B cell (primary cell): ENCODE data around the gene LCE5A. TPM values are rescaled to one million over a fixed set of nuclear protein-coding genes. Genes with fewer than 3 reads are reported as not detected.

Experiments
- ATAC-seq: fragments of 200-7000 bp; cut with Tn5 transposase; one replicate; pipeline ENCODE4 v1.10.0; 2021; ENCODE audit warnings: low read depth, mild to moderate bottlenecking, moderate number of reproducible peaks, moderate library complexity
- CTCF ChIA-PET: fragments of 350-600 bp; sonication (Branson Sonifier 250); formaldehyde crosslinking; loops from one replicate; lab custom pipeline; 2021; ENCODE audit warnings: antibody characterized with exemption, inconsistent platforms; lab: Charles Lee
- POLR2A ChIA-PET: fragments of 350-600 bp; sonication (Branson Sonifier 250); formaldehyde crosslinking; loops from one replicate; lab custom pipeline; 2021; ENCODE audit warnings: antibody characterized with exemption; lab: Charles Lee
- DNase-seq: peaks from one replicate; pipeline ENCODE4 v3.0.0; 2013
- H2AFZ ChIP-seq: 2 replicates; pipeline ENCODE4 v1.6.1; 2012; ENCODE audit warnings: mild to moderate bottlenecking, low read depth, low read length; ENCODE audit not compliant: insufficient read depth, poor library complexity, severe bottlenecking
- H3K27ac ChIP-seq, 2 donors: 1 replicate in 1 of 2; 2 replicates in 1 of 2; pipeline ENCODE4 v1.5.1; 2012 to 2013; ENCODE audit warnings: low read length in 2 of 2, mild to moderate bottlenecking in 2 of 2, moderate library complexity in 1 of 2
- H3K27me3 ChIP-seq, 4 experiments: fragments of 200-600 bp in 1 of 4; sonication (generic) in 1 of 4; replicated peaks in 1 of 4; 1 replicate in 2 of 4; 2 replicates in 2 of 4; pipeline versions ENCODE4 v1.6.1 to v1.7.0; 2013 to 2016; ENCODE audit warnings: low read length in 3 of 4, mild to moderate bottlenecking in 2 of 4, mixed read lengths in 1 of 4, moderate library complexity in 1 of 4; ENCODE audit not compliant: insufficient read depth in 4 of 4, control insufficient read depth in 3 of 4; ENCODE audit errors: control extremely low read depth in 1 of 4
- H3K36me3 ChIP-seq, 2 experiments: replicated peaks in 1 of 2; 1 replicate in 1 of 2; 2 replicates in 1 of 2; pipeline versions ENCODE4 v1.6.1 to v1.7.1; 2013; ENCODE audit warnings: low read length in 1 of 2; ENCODE audit not compliant: insufficient read depth in 2 of 2, control insufficient read depth in 1 of 2; ENCODE audit errors: control extremely low read depth in 1 of 2, extremely low read depth in 1 of 2
- H3K4me1 ChIP-seq, 2 donors: fragments of 200-600 bp in 1 of 2; sonication (generic) in 1 of 2; 1 replicate in 1 of 2; 2 replicates in 1 of 2; pipeline versions ENCODE4 v1.5.1 to v1.6.1; 2013 to 2017; ENCODE audit warnings: low read length in 2 of 2; ENCODE audit not compliant: control insufficient read depth in 2 of 2, insufficient read depth in 2 of 2
- H3K4me2 ChIP-seq: replicated peaks from 2 replicates; pipeline ENCODE3; 2012; ENCODE audit warnings: mild to moderate bottlenecking, low read depth, low read length; ENCODE audit not compliant: poor library complexity, severe bottlenecking
- H3K4me3 ChIP-seq, 5 experiments: fragments of 200-600 bp in 1 of 5; sonication (generic) in 1 of 5; 1 replicate in 3 of 5; 2 replicates in 2 of 5; pipeline versions ENCODE4 v1.5.1 to v1.7.0; 2011 to 2016; ENCODE audit warnings: low read length in 4 of 5, mild to moderate bottlenecking in 4 of 5, low read depth in 2 of 5, control low read depth in 1 of 5, moderate library complexity in 1 of 5; ENCODE audit not compliant: insufficient read depth in 1 of 5; ENCODE audit errors: control extremely low read depth in 1 of 5, extremely low read depth in 1 of 5
- H3K79me2 ChIP-seq: fragments of 200-600 bp; sonication (generic); one replicate; pipeline ENCODE4 v1.6.0; 2016; ENCODE audit warnings: low read length; ENCODE audit not compliant: control insufficient read depth, insufficient read depth
- H3K9ac ChIP-seq: fragments of 200-600 bp; sonication (generic); 2 replicates; pipeline ENCODE4 v1.6.1; 2017; ENCODE audit warnings: mild to moderate bottlenecking, low read length, moderate library complexity
- H3K9me3 ChIP-seq, 3 donors: one replicate each; pipeline versions ENCODE4 v1.6.1 to v1.7.1; 2013; ENCODE audit warnings: low read length in 2 of 3; ENCODE audit not compliant: control insufficient read depth in 2 of 3, insufficient read depth in 1 of 3; ENCODE audit errors: control extremely low read depth in 1 of 3
- H4K20me1 ChIP-seq: 2 replicates; pipeline ENCODE4 v1.6.0; 2012; ENCODE audit warnings: mild to moderate bottlenecking, low read length; ENCODE audit not compliant: insufficient read depth, control insufficient read depth, poor library complexity, severe bottlenecking
- H3K27ac Mint-ChIP-seq: one replicate; pipeline ENCODE4 v1.8.0; 2021; ENCODE audit warnings: mixed read lengths
- H3K27me3 Mint-ChIP-seq: one replicate; pipeline ENCODE4 v1.8.0; 2021; ENCODE audit warnings: mixed read lengths
- H3K4me1 Mint-ChIP-seq: one replicate; pipeline ENCODE4 v1.8.0; 2021; ENCODE audit warnings: mixed read lengths
- H3K4me3 Mint-ChIP-seq: one replicate; pipeline ENCODE4 v1.8.0; 2021; ENCODE audit warnings: mixed read lengths
- H3K9me3 Mint-ChIP-seq: one replicate; pipeline ENCODE4 v1.8.0; 2022; ENCODE audit warnings: mixed read lengths; ENCODE audit not compliant: insufficient read depth
- CTCF ChIP-seq: fragments of 200-600 bp; IDR thresholded peaks from one replicate; pipeline ENCODE4 v1.8.0; 2022; ENCODE audit warnings: antibody characterized with exemption, mild to moderate bottlenecking
- EZH2 ChIP-seq: IDR thresholded peaks from 2 replicates; pipeline ENCODE4 v1.6.1; 2012; ENCODE audit warnings: borderline replicate concordance, low read depth, mild to moderate bottlenecking, moderate library complexity, low read length; ENCODE audit not compliant: insufficient read depth, poor library complexity, severe bottlenecking
- WGBS: methylation state at CpG from one replicate; pipeline ENCODE4 v1.1.5; 2013; ENCODE audit warnings: missing lambda C conversion rate; ENCODE audit not compliant: insufficient coverage; 5-methylcytosine and 5-hydroxymethylcytosine counted together
- intact Hi-C: fragments of 100-400 bp; cut with micrococcal nuclease; formaldehyde crosslinking; loops from one replicate; pipeline ENCODE4 v1.10.0; 2022
- polyA plus RNA-seq: library from polyadenylated mRNA; depleted of rRNA; stranded (reverse); fragments of >200 nt; gene quantifications from 2 replicates; pipeline ENCODE4 v1.2.3, GENCODE V29; 2012
- total RNA-seq, 2 donors: library from RNA; stranded (reverse); fragments of 120-200 nt in 1 of 2; gene quantifications; 1 replicate in 1 of 2; 2 replicates in 1 of 2; pipeline versions ENCODE4 v1.2.3 to v1.2.4, GENCODE V29; 2013 to 2022

LCE5A gene
- total and polyA plus RNA-seq, 2 donors (not counting 1 experiment from before 2014, with no cell fraction given), result not detected

GRCh38 chr1:152535774-152536173 lies 25.2 kb downstream of the LCE5A start:
- no peak overlapping the region for H2AFZ ChIP-seq
- no peak for TF ChIP-seq EZH2
- TF ChIP-seq CTCF, result no peak
- no peak overlapping the region for H3K4me3 ChIP-seq
- peaks cover 3% of the 10 kb centered on the region for H3K9me3 Mint-ChIP-seq
- CTCF ChIA-PET, result no interaction called here
- no peaks in the 10 kb centered on the region for H3K36me3 ChIP-seq
- H4K20me1 ChIP-seq, result no peaks in the 10 kb centered on the region
- peaks cover 0 to 6% (median 0%) of the 10 kb centered on the region in 4 experiments for H3K27me3 ChIP-seq
- no peak overlapping the region for H3K27ac Mint-ChIP-seq
- no peak overlapping the region for H3K9ac ChIP-seq
- no CpG with 5 or more reads among the region's 3 CpGs for WGBS
- H3K79me2 ChIP-seq, result no peaks in the 10 kb centered on the region
- peaks cover 0 to 4% (median 0%) of the 10 kb centered on the region in 3 donors for H3K9me3 ChIP-seq
- no peaks in the 10 kb centered on the region for H3K4me1 ChIP-seq
- no peak overlapping the region for H3K27ac ChIP-seq
- intact Hi-C loops, result no loop called here
- peaks cover 30% of the 10 kb centered on the region for H3K27me3 Mint-ChIP-seq
- H3K4me3 Mint-ChIP-seq, result no peak overlapping the region
- POLR2A ChIA-PET, result no interaction called here
- ATAC-seq, result no peak
- no peaks in the 10 kb centered on the region for H3K4me1 Mint-ChIP-seq
- no peak for DNase-seq
- H3K4me2 ChIP-seq, result no peak overlapping the region

DNA sequence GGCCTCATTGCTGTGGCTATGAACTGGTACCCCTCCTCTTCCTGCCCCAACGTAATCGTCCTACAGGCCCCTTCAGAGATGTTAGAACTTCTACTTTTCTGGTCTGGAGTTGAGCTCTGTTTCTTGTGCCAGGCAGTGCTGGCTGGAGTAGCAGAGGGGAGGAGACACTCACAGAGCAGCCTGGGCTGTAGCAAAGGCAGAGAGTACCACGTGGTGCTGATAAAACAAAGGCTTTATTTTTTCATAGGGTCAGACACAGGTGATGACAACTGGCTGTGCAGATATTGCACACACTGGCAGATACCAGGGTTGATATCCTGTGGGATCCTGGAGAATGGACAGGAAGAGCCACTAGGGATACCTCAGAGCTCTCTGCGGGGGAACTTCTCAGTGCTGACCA lies 26.9 kb downstream of the LCE5A start:
- Histone ChIP-seq H3K4me1 (no peaks in the 10 kb centered on the region), H3K9me3 (no peaks in the 10 kb centered on the region), H3K27me3 (peaks cover 0 to 3% (median 0%) of the 10 kb centered on the region in 4 experiments), H3K4me2 (no peak overlapping the region), H2AFZ (no peak overlapping the region), H4K20me1 (no peaks in the 10 kb centered on the region), H3K36me3 (no peaks in the 10 kb centered on the region), H3K9ac (no peak overlapping the region), H3K27ac (no peak overlapping the region), H3K4me3 (no peak overlapping the region), H3K79me2 (no peaks in the 10 kb centered on the region)
- H3K9me3 Mint-ChIP-seq, result no peaks in the 10 kb centered on the region
- ATAC-seq (no peak), DNase-seq (no peak)
- peaks cover 34% of the 10 kb centered on the region for H3K27me3 Mint-ChIP-seq
- no peak overlapping the region for H3K27ac Mint-ChIP-seq
- H3K4me1 Mint-ChIP-seq, result no peaks in the 10 kb centered on the region
- ChIA-PET CTCF (no interaction called here), POLR2A (no interaction called here)
- intact Hi-C loops, result no loop called here
- no peak overlapping the region for H3K4me3 Mint-ChIP-seq
- TF ChIP-seq CTCF, result no peak
- TF ChIP-seq EZH2, result no peak
- whole genome bisulfite sequencing, result 62% methylated on average over 4 of the region's 4 CpGs
